Testis (tissue), 3 donors: ENCODE results near the gene HEATR5A. TPM values are rescaled to one million over a fixed set of nuclear protein-coding genes. Genes with fewer than 3 reads are reported as not detected.
"Not testable (repeated sequence)": the region's sequence is repeated elsewhere in the genome, so short reads cannot be mapped to it uniquely, and the experiment has no call there.

Experiments
- DNase-seq: peaks from one replicate; pipeline ENCODE4 v3.0.0-alpha.2; 2019
- H3K27ac ChIP-seq, 2 donors: fragments of 200-600 bp; sonication (generic); one replicate each; pipeline ENCODE4 v1.5.1; 2019
- H3K27me3 ChIP-seq: fragments of 200-600 bp; sonication (generic); one replicate; pipeline ENCODE4 v1.5.1; 2019
- H3K36me3 ChIP-seq: fragments of 200-600 bp; sonication (generic); one replicate; pipeline ENCODE4 v1.5.1; 2017; ENCODE audit warnings: low read depth; ENCODE audit errors: missing control alignments
- H3K4me1 ChIP-seq: fragments of 200-600 bp; sonication (generic); one replicate; pipeline ENCODE4 v1.5.1; 2019
- H3K4me3 ChIP-seq, 2 donors: fragments of 200-600 bp; sonication (generic); one replicate each; pipeline ENCODE4 v1.5.1; 2017 to 2019
- H3K9me3 ChIP-seq: fragments of 200-600 bp; sonication (generic); one replicate; pipeline ENCODE4 v1.5.1; 2017
- POLR2A ChIP-seq: fragments of 450-650 bp; IDR thresholded peaks from one replicate; pipeline ENCODE4 v1.6.1; 2017; ENCODE audit warnings: antibody characterized with exemption, mild to moderate bottlenecking, moderate library complexity
- WGBS, 2 donors: methylation state at CpG; one replicate each; pipeline ENCODE4 v1.1.5; 2018; 5-methylcytosine and 5-hydroxymethylcytosine counted together
- intact Hi-C: fragments of 100-400 bp; cut with DNase I; formaldehyde crosslinking; loops from one replicate; pipeline ENCODE4 v1.15.1; 2023; ENCODE audit warnings: low total_unique reads
- polyA plus RNA-seq: library from polyadenylated mRNA; stranded (reverse); fragments of 350-450 nt; fragmentation: Illumina TruSeq; extraction: RNeasy Lipid Tissue Mini Kit (QIAGEN cat#74804); gene quantifications from one replicate; pipeline ENCODE4 v1.2.3, GENCODE V29; 2014; ENCODE audit warnings: low read depth, low replicate concordance; ENCODE audit not compliant: insufficient read depth
- total RNA-seq, 2 donors: library from RNA; depleted of rRNA; stranded (reverse); fragments of >200 nt; gene quantifications; one replicate each; pipeline ENCODE4 v1.2.3, GENCODE V29; 2016
- TF ChIP-seq, protein P1 (sequence below), 3 experiments: fragments of 450-650 bp in 2 of 3; fragments of 200-600 bp in 1 of 3; sonication (generic) in 1 of 3; IDR thresholded peaks; one replicate each; pipeline ENCODE4 v1.5.1; 2016 to 2019; ENCODE audit warnings: antibody characterized with exemption in 3 of 3, mild to moderate bottlenecking in 2 of 3, moderate library complexity in 1 of 3

The HEATR5A gene
- total and polyA plus RNA-seq, 3 donors from 2014 or later = 19.6 to 39.8 (median 33.0) TPM

DNA sequence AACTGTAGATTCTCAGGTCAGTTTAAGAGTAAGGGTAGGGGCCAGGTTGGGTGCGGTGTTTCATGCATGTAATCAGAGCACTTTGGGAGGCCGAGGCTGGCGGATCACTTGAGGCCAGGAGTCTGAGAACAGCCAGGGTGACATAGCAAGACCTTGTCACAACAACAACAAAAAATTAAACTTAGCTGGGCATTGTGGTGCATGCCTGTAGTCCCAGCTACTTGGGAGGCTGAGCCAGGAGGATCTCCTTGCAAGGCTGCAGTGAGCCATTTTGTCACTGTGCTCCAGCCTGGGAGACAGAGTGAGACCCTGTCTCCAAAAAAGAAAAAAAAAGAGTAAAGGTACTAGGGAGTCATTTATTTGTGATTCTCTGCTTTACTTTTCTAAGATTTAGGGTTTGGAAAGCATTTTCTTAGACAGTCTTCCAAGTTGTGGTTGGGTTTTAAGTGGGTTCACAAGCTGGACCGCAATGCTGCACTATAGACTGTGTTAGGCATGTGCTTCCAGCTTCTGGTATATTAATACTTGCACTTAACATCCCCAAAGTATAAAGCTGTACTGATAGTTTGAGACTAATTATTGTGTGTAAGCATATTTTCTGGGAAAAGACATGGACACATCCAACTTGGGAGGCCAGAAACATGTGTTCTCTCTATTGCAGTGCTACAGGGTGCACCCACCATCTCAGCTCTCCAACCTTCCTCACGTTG is 163.7 kb downstream of the HEATR5A start:
- WGBS, 2 donors = 88% methylated on average over 5 of the region's 5 CpGs
- Histone ChIP-seq H3K9me3 (no peaks in the 10 kb centered on the region), H3K36me3 (no peaks in the 10 kb centered on the region), H3K27ac (no peak overlapping the region), H3K27me3 (no peaks in the 10 kb centered on the region), H3K4me1 (no peaks in the 10 kb centered on the region), H3K4me3 (no peak overlapping the region)
- TF ChIP-seq, protein P1, sequence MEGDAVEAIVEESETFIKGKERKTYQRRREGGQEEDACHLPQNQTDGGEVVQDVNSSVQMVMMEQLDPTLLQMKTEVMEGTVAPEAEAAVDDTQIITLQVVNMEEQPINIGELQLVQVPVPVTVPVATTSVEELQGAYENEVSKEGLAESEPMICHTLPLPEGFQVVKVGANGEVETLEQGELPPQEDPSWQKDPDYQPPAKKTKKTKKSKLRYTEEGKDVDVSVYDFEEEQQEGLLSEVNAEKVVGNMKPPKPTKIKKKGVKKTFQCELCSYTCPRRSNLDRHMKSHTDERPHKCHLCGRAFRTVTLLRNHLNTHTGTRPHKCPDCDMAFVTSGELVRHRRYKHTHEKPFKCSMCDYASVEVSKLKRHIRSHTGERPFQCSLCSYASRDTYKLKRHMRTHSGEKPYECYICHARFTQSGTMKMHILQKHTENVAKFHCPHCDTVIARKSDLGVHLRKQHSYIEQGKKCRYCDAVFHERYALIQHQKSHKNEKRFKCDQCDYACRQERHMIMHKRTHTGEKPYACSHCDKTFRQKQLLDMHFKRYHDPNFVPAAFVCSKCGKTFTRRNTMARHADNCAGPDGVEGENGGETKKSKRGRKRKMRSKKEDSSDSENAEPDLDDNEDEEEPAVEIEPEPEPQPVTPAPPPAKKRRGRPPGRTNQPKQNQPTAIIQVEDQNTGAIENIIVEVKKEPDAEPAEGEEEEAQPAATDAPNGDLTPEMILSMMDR (IDR thresholded peaks at IDR 0.05) = no peak
- no peak for TF ChIP-seq POLR2A
- DNase-seq = no peak
- intact Hi-C loops = no loop called here

GRCh38 chr14:31255918-31256317 is 164.4 kb downstream of the HEATR5A start:
- intact Hi-C loops, H3K9me3 ChIP-seq, H3K4me3 ChIP-seq, DNase-seq, H3K27ac ChIP-seq, H3K4me1 ChIP-seq, H3K27me3 ChIP-seq, H3K36me3 ChIP-seq: not testable (repeated sequence)
- WGBS, 2 donors = 93 to 98% methylated on average over 4 of the region's 4 CpGs

- intact Hi-C loops = no loop called here
- WGBS, 2 donors = 88 to 94% methylated on average over 2 of the region's 2 CpGs
- TF ChIP-seq POLR2A = no peak
- TF ChIP-seq, protein P1 (IDR thresholded peaks at IDR 0.05) = no peak
Observed at GRCh38 chr14:31255286-31255685, 165.1 kb downstream of the HEATR5A start.

GRCh38 chr14:31253746-31254471 is 166.4 kb downstream of the HEATR5A start:
- no peaks in the 10 kb centered on the region for H3K4me1 ChIP-seq
- no peak for TF ChIP-seq POLR2A
- TF ChIP-seq, protein P1 (IDR thresholded peaks at IDR 0.05) = no peak
- no peak overlapping the region for H3K27ac ChIP-seq
- intact Hi-C loops = no loop called here
- no peaks in the 10 kb centered on the region for H3K27me3 ChIP-seq
- DNase-seq = no peak
- H3K9me3 ChIP-seq = no peaks in the 10 kb centered on the region
- no peaks in the 10 kb centered on the region for H3K36me3 ChIP-seq
- H3K4me3 ChIP-seq = no peak overlapping the region
- WGBS, 2 donors = 91 to 97% methylated on average over 9 of the region's 9 CpGs

More at GRCh38 chr14:31255286-31255685, 165.1 kb downstream of the HEATR5A start:
- Histone ChIP-seq H3K4me1 (no peaks in the 10 kb centered on the region), H3K4me3 (no peak overlapping the region), H3K9me3 (no peaks in the 10 kb centered on the region), H3K27ac (no peak overlapping the region), H3K27me3 (no peaks in the 10 kb centered on the region), H3K36me3 (no peaks in the 10 kb centered on the region)
- no peak for DNase-seq

- no peaks in the 10 kb centered on the region for H3K9me3 ChIP-seq
- no peak for TF ChIP-seq POLR2A
- TF ChIP-seq, protein P1 (IDR thresholded peaks at IDR 0.05) = no peak
- no peak overlapping the region for H3K27ac ChIP-seq
- intact Hi-C loops = no loop called here
- 89 to 96% methylated on average over 1 of the region's 1 CpG for WGBS, 2 donors
- no peaks in the 10 kb centered on the region for H3K4me1 ChIP-seq
- H3K36me3 ChIP-seq = no peaks in the 10 kb centered on the region
- H3K27me3 ChIP-seq = no peaks in the 10 kb centered on the region
- H3K4me3 ChIP-seq = no peak overlapping the region
- no peak for DNase-seq
Observed at GRCh38 chr14:31252865-31253264, 167.5 kb downstream of the HEATR5A start.
